ENCODE results near the gene ENG.

The ENG gene

DNA sequence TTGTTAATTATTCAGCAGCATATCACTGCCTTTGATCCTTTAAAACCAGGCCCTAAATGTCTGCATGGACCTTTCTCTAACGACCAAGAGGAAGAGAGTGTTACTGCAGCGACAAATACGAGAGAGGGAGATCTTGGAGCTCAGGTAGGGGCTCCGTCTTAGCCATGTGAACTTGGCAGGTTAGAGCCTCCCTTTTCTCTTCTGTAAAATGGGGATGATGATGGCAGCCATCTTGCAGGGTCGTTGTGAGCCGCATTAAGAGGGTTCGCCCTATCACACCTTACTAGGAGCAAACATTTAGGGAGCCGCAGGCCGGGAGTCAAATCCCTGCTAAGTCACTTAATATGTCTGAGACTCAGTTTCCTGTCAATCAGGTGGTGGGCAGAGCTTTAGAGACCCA lies 1.6 kb downstream of the ENG start:
- TF ChIP-seq CTCF (IDR thresholded peaks at IDR 0.05; ENCODE audit: insufficient read depth, low read length, poor library complexity, severe bottlenecking): no peak
- Histone ChIP-seq H3K4me3 (replicated peaks; ENCODE audit: low read depth, low read length) (no peak overlapping the region), H3K27me3 (replicated peaks; ENCODE audit: control insufficient read depth, insufficient read depth, low read length) (no peaks in the 10 kb centered on the region), H3K36me3 (ENCODE audit: control insufficient read depth, insufficient read depth, low read length) (no peaks in the 10 kb centered on the region)
- no peak for DNase-seq (ENCODE audit: extremely low read depth, insufficient read length)

GRCh38 chr9:127850286-127850830 lies 4.1 kb downstream of the ENG start:
- no peak for DNase-seq (ENCODE audit: extremely low read depth, insufficient read length)
- Histone ChIP-seq H3K27me3 (replicated peaks; ENCODE audit: control insufficient read depth, insufficient read depth, low read length) (no peaks in the 10 kb centered on the region), H3K4me3 (replicated peaks; ENCODE audit: low read depth, low read length) (no peak overlapping the region), H3K36me3 (ENCODE audit: control insufficient read depth, insufficient read depth, low read length) (no peaks in the 10 kb centered on the region)
- TF ChIP-seq CTCF (IDR thresholded peaks at IDR 0.05; ENCODE audit: insufficient read depth, low read length, poor library complexity, severe bottlenecking): no peak

- no peak for TF ChIP-seq CTCF (IDR thresholded peaks at IDR 0.05; ENCODE audit: insufficient read depth, low read length, poor library complexity, severe bottlenecking)
- DNase-seq (ENCODE audit: extremely low read depth, insufficient read length): no peak
- H3K36me3 ChIP-seq (ENCODE audit: control insufficient read depth, insufficient read depth, low read length): no peaks in the 10 kb centered on the region
- no peak overlapping the region for H3K4me3 ChIP-seq (replicated peaks; ENCODE audit: low read depth, low read length)
- no peaks in the 10 kb centered on the region for H3K27me3 ChIP-seq (replicated peaks; ENCODE audit: control insufficient read depth, insufficient read depth, low read length)
Measured at GRCh38 chr9:127848756-127849504, 5.5 kb downstream of the ENG start.

DNA sequence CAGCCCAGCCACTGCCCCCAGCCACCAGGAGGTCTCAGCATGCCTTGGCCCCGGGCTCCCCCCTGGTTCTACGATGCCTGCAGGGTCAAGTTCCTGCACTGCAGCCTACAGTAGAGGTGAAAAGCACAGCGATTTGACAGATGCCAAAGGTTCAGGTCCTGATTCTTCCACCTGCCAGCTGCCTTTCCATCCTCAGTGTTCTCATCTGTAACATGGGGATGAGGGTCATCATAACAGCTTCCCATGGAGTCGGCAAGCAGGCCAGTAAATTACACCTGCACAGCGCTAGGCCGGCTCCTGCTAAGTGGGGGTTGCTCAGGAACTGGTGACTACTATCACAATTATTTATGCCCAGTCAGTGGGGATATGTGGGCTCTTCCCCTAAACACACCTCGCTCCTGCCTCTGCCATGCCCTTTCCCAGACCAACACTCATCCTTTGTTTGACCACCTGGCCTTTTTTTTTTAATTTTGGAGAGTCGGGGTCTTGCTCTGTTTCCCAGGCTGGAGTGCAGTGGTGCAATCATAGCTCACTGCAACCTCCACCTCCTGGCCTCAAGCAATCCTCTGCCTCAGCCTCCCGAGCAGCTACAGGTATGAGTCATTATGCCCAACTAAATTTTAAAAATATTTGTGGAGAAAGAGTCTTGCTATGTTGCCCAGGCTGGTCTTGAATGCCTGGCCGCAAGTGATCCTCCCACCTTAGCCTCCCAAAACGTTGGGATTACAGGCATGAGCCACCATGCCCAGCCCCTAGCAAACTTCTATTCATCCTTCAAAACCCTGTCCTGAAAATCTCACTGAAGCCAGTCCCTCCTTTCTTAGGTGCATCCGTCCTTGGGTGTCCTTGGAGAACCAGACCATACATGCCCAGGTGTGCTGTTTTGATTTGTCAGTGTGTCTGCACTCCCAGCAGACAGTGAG lies 6.4 kb downstream of the ENG start:
- TF ChIP-seq CTCF (IDR thresholded peaks at IDR 0.05; ENCODE audit: insufficient read depth, low read length, poor library complexity, severe bottlenecking): no peak
- H3K27me3 ChIP-seq (replicated peaks; ENCODE audit: control insufficient read depth, insufficient read depth, low read length): no peaks in the 10 kb centered on the region
- no peak for DNase-seq (ENCODE audit: extremely low read depth, insufficient read length)
- no peaks in the 10 kb centered on the region for H3K36me3 ChIP-seq (ENCODE audit: control insufficient read depth, insufficient read depth, low read length)
- H3K4me3 ChIP-seq (replicated peaks; ENCODE audit: low read depth, low read length): no peak overlapping the region

GRCh38 chr9:127847178-127847510 lies 7.3 kb downstream of the ENG start:
- Histone ChIP-seq H3K36me3 (ENCODE audit: control insufficient read depth, insufficient read depth, low read length) (no peaks in the 10 kb centered on the region), H3K27me3 (replicated peaks; ENCODE audit: control insufficient read depth, insufficient read depth, low read length) (no peaks in the 10 kb centered on the region), H3K4me3 (replicated peaks; ENCODE audit: low read depth, low read length) (no peak overlapping the region)
- TF ChIP-seq CTCF (IDR thresholded peaks at IDR 0.05; ENCODE audit: insufficient read depth, low read length, poor library complexity, severe bottlenecking): no peak
- no peak for DNase-seq (ENCODE audit: extremely low read depth, insufficient read length)

Measured in GM06990 (cell line).